SK-N-SH (cell line): ENCODE measurements around the gene SLIT2. TPM values are rescaled to one million over a fixed set of nuclear protein-coding genes. Genes with fewer than 3 reads are reported as not detected.

Experiments
- ELF1 ChIP-seq: IDR thresholded peaks from 2 replicates; pipeline ENCODE4 v1.4.0; 2012
- EZH2phosphoT487 ChIP-seq: fragments of 200-600 bp; sonication (generic); IDR thresholded peaks from 2 replicates; pipeline ENCODE4 v1.6.1; 2017; ENCODE audit warnings: low read depth, mixed run types, mild to moderate bottlenecking, antibody characterized with exemption, moderate library complexity, borderline replicate concordance
- FOSL2 ChIP-seq: IDR thresholded peaks from 2 replicates; pipeline ENCODE4 v1.4.0; 2012; ENCODE audit warnings: low read depth, mild to moderate bottlenecking, moderate library complexity, borderline replicate concordance
- FOXJ3 ChIP-seq: sonication (generic); formaldehyde crosslinking; IDR thresholded peaks from 2 replicates; pipeline ENCODE4 v1.5.1; 2020; ENCODE audit warnings: mild to moderate bottlenecking, missing genetic modification reagents
- GATA2 ChIP-seq: sonication (generic); formaldehyde crosslinking; IDR thresholded peaks from 2 replicates; pipeline ENCODE4 v1.5.0; 2020; ENCODE audit warnings: mild to moderate bottlenecking, missing genetic modification reagents
- NFIC ChIP-seq: IDR thresholded peaks from 2 replicates; pipeline ENCODE4 v1.4.0; 2012; ENCODE audit warnings: borderline replicate concordance
- NRF1 ChIP-seq: IDR thresholded peaks from 2 replicates; pipeline ENCODE4 v1.6.1; 2012; ENCODE audit warnings: low read depth, mild to moderate bottlenecking, low read length
- RAD21 ChIP-seq: IDR thresholded peaks from 2 replicates; pipeline ENCODE4 v1.6.1; 2012; ENCODE audit warnings: mild to moderate bottlenecking, low read length
- RCOR1 ChIP-seq: fragments of 150-350 bp; IDR thresholded peaks from 2 replicates; pipeline ENCODE4 v1.6.1; 2017; ENCODE audit warnings: antibody characterized with exemption, low read length
- RFX5 ChIP-seq: IDR thresholded peaks from 2 replicates; pipeline ENCODE4 v1.6.1; 2012; ENCODE audit warnings: mild to moderate bottlenecking, improper control_type of control experiment, low read length
- RXRA ChIP-seq: IDR thresholded peaks from 2 replicates; pipeline ENCODE4 v1.4.0; 2012; ENCODE audit warnings: low read depth, mild to moderate bottlenecking, borderline replicate concordance
- SIN3A ChIP-seq: IDR thresholded peaks from 2 replicates; pipeline ENCODE4 v1.6.1; 2012; ENCODE audit warnings: low read depth, mild to moderate bottlenecking, low read length, moderate library complexity, borderline replicate concordance
- SMC3 ChIP-seq: IDR thresholded peaks from 2 replicates; pipeline ENCODE4 v1.6.1; 2012; ENCODE audit warnings: low read depth, low read length, improper control_type of control experiment
- TAF1 ChIP-seq: IDR thresholded peaks from 2 replicates; pipeline ENCODE4 v1.6.1; 2012; ENCODE audit warnings: low read depth, mild to moderate bottlenecking, low read length, moderate library complexity, borderline replicate concordance
- TCF12 ChIP-seq: IDR thresholded peaks from 2 replicates; pipeline ENCODE4 v1.4.0; 2012
- YY1 ChIP-seq: IDR thresholded peaks from 2 replicates; pipeline ENCODE4 v1.4.0; 2012; ENCODE audit warnings: low read depth, mild to moderate bottlenecking
- polyA plus RNA-seq, 3 experiments: library from polyadenylated mRNA; depleted of rRNA; stranded (reverse); fragments of >200 nt; gene quantifications; 2 replicates each; pipeline ENCODE4 v1.2.3, GENCODE V29; 2012
- TF ChIP-seq, protein P1 (sequence below): IDR thresholded peaks from 2 replicates; pipeline ENCODE4 v1.6.1; 2012; ENCODE audit warnings: mild to moderate bottlenecking, low read depth, low read length, moderate library complexity
- TF ChIP-seq, protein P2 (sequence below): fragments of 150-350 bp; IDR thresholded peaks from 2 replicates; pipeline ENCODE4 v1.6.1; 2016; ENCODE audit warnings: mild to moderate bottlenecking, low read depth, low read length
- TF ChIP-seq, protein P3 (sequence below): IDR thresholded peaks from 2 replicates; pipeline ENCODE4; 2012

SLIT2 gene
- polyA plus RNA-seq, 1 of the 3 experiments (the other 2 are of a cell fraction), result 68.7 TPM

DNA sequence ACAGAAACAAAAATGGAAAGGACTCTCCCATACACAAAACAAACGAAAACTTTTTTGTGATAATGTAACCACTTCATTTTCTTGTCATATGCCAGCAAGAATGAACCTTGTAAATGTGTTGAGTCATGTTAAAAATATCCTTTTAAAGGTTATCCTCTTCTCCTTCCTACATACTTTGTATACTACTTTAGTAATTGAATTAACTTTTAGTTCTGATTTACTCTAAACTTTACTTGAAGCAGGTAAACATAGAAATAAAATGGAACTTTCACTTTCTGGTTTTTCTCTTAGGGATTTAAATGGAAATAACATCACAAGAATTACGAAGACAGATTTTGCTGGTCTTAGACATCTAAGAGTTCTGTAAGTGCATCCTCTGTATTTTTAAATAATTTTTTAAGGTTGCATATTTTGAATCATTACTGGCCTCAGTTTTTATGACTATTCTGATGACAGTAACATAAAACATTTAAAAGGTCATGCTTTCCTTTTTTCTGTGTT is 4.7 kb downstream of the SLIT2 start (continued):
- TF ChIP-seq, protein P1, sequence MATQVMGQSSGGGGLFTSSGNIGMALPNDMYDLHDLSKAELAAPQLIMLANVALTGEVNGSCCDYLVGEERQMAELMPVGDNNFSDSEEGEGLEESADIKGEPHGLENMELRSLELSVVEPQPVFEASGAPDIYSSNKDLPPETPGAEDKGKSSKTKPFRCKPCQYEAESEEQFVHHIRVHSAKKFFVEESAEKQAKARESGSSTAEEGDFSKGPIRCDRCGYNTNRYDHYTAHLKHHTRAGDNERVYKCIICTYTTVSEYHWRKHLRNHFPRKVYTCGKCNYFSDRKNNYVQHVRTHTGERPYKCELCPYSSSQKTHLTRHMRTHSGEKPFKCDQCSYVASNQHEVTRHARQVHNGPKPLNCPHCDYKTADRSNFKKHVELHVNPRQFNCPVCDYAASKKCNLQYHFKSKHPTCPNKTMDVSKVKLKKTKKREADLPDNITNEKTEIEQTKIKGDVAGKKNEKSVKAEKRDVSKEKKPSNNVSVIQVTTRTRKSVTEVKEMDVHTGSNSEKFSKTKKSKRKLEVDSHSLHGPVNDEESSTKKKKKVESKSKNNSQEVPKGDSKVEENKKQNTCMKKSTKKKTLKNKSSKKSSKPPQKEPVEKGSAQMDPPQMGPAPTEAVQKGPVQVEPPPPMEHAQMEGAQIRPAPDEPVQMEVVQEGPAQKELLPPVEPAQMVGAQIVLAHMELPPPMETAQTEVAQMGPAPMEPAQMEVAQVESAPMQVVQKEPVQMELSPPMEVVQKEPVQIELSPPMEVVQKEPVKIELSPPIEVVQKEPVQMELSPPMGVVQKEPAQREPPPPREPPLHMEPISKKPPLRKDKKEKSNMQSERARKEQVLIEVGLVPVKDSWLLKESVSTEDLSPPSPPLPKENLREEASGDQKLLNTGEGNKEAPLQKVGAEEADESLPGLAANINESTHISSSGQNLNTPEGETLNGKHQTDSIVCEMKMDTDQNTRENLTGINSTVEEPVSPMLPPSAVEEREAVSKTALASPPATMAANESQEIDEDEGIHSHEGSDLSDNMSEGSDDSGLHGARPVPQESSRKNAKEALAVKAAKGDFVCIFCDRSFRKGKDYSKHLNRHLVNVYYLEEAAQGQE, result no peak
- no peak for TF ChIP-seq NRF1
- no peak for TF ChIP-seq RFX5
- TF ChIP-seq FOXJ3 (CRISPR knock-in tag), result no peak
- TF ChIP-seq SMC3, result no peak
- 0 out of 2 replicates have a peak, but pooled peaks have one; percentile 2 for TF ChIP-seq NFIC
- TF ChIP-seq EZH2phosphoT487, result no peak
- no peak for TF ChIP-seq FOSL2
- TF ChIP-seq TAF1, result no peak
- TF ChIP-seq, protein P2, sequence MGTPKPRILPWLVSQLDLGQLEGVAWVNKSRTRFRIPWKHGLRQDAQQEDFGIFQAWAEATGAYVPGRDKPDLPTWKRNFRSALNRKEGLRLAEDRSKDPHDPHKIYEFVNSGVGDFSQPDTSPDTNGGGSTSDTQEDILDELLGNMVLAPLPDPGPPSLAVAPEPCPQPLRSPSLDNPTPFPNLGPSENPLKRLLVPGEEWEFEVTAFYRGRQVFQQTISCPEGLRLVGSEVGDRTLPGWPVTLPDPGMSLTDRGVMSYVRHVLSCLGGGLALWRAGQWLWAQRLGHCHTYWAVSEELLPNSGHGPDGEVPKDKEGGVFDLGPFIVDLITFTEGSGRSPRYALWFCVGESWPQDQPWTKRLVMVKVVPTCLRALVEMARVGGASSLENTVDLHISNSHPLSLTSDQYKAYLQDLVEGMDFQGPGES, result no peak
- TF ChIP-seq, protein P3, sequence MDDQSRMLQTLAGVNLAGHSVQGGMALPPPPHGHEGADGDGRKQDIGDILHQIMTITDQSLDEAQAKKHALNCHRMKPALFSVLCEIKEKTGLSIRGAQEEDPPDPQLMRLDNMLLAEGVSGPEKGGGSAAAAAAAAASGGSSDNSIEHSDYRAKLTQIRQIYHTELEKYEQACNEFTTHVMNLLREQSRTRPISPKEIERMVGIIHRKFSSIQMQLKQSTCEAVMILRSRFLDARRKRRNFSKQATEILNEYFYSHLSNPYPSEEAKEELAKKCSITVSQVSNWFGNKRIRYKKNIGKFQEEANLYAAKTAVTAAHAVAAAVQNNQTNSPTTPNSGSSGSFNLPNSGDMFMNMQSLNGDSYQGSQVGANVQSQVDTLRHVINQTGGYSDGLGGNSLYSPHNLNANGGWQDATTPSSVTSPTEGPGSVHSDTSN, result no peak; the same call in 1 of the 2 replicates
- TF ChIP-seq ELF1, result no peak
- TF ChIP-seq YY1, result no peak
- TF ChIP-seq TCF12, result no peak
- no peak for TF ChIP-seq RAD21
- no peak for TF ChIP-seq RCOR1
- TF ChIP-seq RXRA, result no peak
- TF ChIP-seq SIN3A, result no peak
- no peak for TF ChIP-seq GATA2 (CRISPR knock-in tag)
